Natural killer cell (primary cell): ENCODE measurements around the gene SETX. TPM values are rescaled to one million over a fixed set of nuclear protein-coding genes. Genes with fewer than 3 reads are reported as not detected.

Experiments used
- ATAC-seq, 3 donors: fragments of 150-1000 bp in 2 of 3; fragments of 200-7000 bp in 1 of 3; cut with Tn5 transposase; 1 replicate in 1 of 3; 2 replicates in 2 of 3; pipeline ENCODE4 v1.10.0; 2021; ENCODE audit warnings: mild to moderate bottlenecking in 2 of 3, moderate library complexity in 2 of 3
- DNase-seq, 2 donors: peaks; one replicate each; pipeline versions ENCODE4 v3.0.0 to v3.0.0-alpha.2; 2013 to 2021; ENCODE audit warnings: mixed read lengths in 1 of 2
- H3K27ac ChIP-seq: one replicate; pipeline ENCODE4 v1.5.1; 2013; ENCODE audit warnings: mild to moderate bottlenecking, low read length
- H3K27me3 ChIP-seq: one replicate; pipeline ENCODE4 v1.6.1; 2013; ENCODE audit warnings: low read length; ENCODE audit not compliant: control insufficient read depth, insufficient read depth
- H3K36me3 ChIP-seq: one replicate; pipeline ENCODE4 v1.6.1; 2013; ENCODE audit warnings: low read length; ENCODE audit not compliant: control insufficient read depth, insufficient read depth
- H3K4me1 ChIP-seq: one replicate; pipeline ENCODE4 v1.6.1; 2013; ENCODE audit warnings: low read length; ENCODE audit not compliant: control insufficient read depth, insufficient read depth
- H3K4me3 ChIP-seq: one replicate; pipeline ENCODE4 v1.5.1; 2013; ENCODE audit warnings: low read length
- H3K9me3 ChIP-seq: one replicate; pipeline ENCODE4 v1.6.1; 2013; ENCODE audit warnings: low read length; ENCODE audit not compliant: control insufficient read depth, insufficient read depth
- H3K27ac Mint-ChIP-seq, 2 donors: one replicate each; pipeline ENCODE4 v1.8.0; 2022; ENCODE audit warnings: mild to moderate bottlenecking in 2 of 2, mixed read lengths in 2 of 2, moderate library complexity in 1 of 2
- H3K27me3 Mint-ChIP-seq, 2 donors: one replicate each; pipeline ENCODE4 v1.8.0; 2022; ENCODE audit warnings: low read depth in 2 of 2, mixed read lengths in 2 of 2
- H3K36me3 Mint-ChIP-seq: one replicate; pipeline ENCODE4 v1.8.0; 2022; ENCODE audit warnings: mixed read lengths
- H3K4me1 Mint-ChIP-seq, 2 donors: one replicate each; pipeline ENCODE4 v1.8.0; 2022; ENCODE audit warnings: mixed read lengths in 2 of 2
- H3K4me3 Mint-ChIP-seq: one replicate; pipeline ENCODE4 v1.8.0; 2022; ENCODE audit warnings: mild to moderate bottlenecking, moderate library complexity, mixed read lengths
- H3K9me3 Mint-ChIP-seq, 2 donors: one replicate each; pipeline ENCODE4 v1.8.0; 2022; ENCODE audit warnings: mixed read lengths in 2 of 2
- WGBS: methylation state at CpG from one replicate; pipeline ENCODE4 v1.1.7; 2013; ENCODE audit warnings: missing lambda C conversion rate; ENCODE audit not compliant: insufficient coverage; 5-methylcytosine and 5-hydroxymethylcytosine counted together
- intact Hi-C: fragments of 100-400 bp; cut with micrococcal nuclease; formaldehyde crosslinking; loops from one replicate; pipeline ENCODE4 v1.14.2; 2022
- total RNA-seq, 4 donors: library from RNA; stranded (reverse); fragments of 120-200 nt in 1 of 4; gene quantifications; one replicate each; pipeline versions ENCODE4 v1.2.3 to v1.2.4, GENCODE V29; 2013 to 2022
- TF ChIP-seq, protein P1 (sequence below): fragments of 200-600 bp; IDR thresholded peaks from one replicate; pipeline ENCODE4 v1.8.0; 2022; ENCODE audit warnings: antibody characterized with exemption

The SETX gene
- total RNA-seq, 3 donors from 2014 or later (not counting 1 experiment from before 2014, with no cell fraction given) = 85.3 to 109 (median 97.7) TPM

DNA sequence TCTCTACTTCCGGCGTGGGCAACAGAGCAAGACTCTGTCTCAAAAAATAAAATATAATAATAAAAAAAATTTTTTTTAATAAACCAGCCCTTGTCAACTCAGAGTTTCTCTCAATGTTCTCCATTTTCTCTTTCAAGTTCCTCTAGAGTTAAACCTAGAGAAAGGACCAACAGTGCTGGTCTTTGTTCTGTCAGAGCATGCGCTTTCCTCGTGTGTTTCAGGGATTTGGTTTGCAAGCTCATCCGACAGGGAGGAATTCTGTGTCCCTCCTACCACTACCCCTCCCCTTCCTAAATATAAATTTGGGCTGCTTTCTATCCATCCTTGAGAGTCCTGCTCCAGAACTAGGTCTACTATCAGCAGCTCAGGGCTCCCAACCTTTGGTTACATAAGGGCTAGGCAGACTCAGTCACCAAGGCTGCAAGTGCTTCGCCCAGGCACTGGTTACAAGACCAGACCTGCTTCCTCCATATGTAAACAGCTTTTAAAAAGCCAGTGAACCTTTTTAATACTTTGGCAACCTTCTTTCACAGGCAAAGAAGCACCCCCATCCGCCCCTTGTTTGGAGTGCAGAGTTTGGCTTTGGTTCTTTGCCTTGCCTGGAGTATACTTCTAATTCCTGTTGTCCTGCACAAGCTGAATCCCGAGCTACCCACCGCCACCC, 13.5 kb downstream of the SETX start:
- Mint-ChIP-seq H3K27me3 (no peaks in the 10 kb centered on the region), H3K4me1 (peaks cover 25 to 26% of the 10 kb centered on the region in 2 donors), H3K36me3 (peaks cover 8% of the 10 kb centered on the region), H3K4me3 (no peak overlapping the region), H3K9me3 (no peaks in the 10 kb centered on the region), H3K27ac (peak overlapping the region in 1 of 2 donors; percentile 54)
- Histone ChIP-seq H3K4me1 (no peaks in the 10 kb centered on the region), H3K9me3 (no peaks in the 10 kb centered on the region), H3K36me3 (peaks cover 87% of the 10 kb centered on the region), H3K27me3 (no peaks in the 10 kb centered on the region), H3K27ac (no peak overlapping the region), H3K4me3 (no peak overlapping the region)
- intact Hi-C loops = no loop called here
- ATAC-seq (no peak), DNase-seq (no peak)
- WGBS = 98% methylated on average over 7 of the region's 9 CpGs
- TF ChIP-seq, protein P1, sequence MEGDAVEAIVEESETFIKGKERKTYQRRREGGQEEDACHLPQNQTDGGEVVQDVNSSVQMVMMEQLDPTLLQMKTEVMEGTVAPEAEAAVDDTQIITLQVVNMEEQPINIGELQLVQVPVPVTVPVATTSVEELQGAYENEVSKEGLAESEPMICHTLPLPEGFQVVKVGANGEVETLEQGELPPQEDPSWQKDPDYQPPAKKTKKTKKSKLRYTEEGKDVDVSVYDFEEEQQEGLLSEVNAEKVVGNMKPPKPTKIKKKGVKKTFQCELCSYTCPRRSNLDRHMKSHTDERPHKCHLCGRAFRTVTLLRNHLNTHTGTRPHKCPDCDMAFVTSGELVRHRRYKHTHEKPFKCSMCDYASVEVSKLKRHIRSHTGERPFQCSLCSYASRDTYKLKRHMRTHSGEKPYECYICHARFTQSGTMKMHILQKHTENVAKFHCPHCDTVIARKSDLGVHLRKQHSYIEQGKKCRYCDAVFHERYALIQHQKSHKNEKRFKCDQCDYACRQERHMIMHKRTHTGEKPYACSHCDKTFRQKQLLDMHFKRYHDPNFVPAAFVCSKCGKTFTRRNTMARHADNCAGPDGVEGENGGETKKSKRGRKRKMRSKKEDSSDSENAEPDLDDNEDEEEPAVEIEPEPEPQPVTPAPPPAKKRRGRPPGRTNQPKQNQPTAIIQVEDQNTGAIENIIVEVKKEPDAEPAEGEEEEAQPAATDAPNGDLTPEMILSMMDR = no peak

GRCh38 chr9:132334364-132334763, 20.4 kb downstream of the SETX start:
- no peak overlapping the region for H3K4me3 Mint-ChIP-seq
- H3K9me3 Mint-ChIP-seq = no peaks in the 10 kb centered on the region
- H3K4me3 ChIP-seq = no peak overlapping the region
- H3K4me1 ChIP-seq = no peaks in the 10 kb centered on the region
- DNase-seq (no peak), ATAC-seq (no peak)
- peak overlapping the region; percentile 38 to 47 for H3K27ac Mint-ChIP-seq
- intact Hi-C loops = no loop called here
- H3K36me3 Mint-ChIP-seq = peaks cover 38% of the 10 kb centered on the region
- H3K27me3 Mint-ChIP-seq = no peaks in the 10 kb centered on the region
- peaks cover 26 to 31% of the 10 kb centered on the region in 2 donors for H3K4me1 Mint-ChIP-seq
- H3K27me3 ChIP-seq = no peaks in the 10 kb centered on the region
- 100% methylated on average over 3 of the region's 3 CpGs for WGBS
- TF ChIP-seq, protein P1 = no peak
- peaks cover 86% of the 10 kb centered on the region for H3K36me3 ChIP-seq
- no peaks in the 10 kb centered on the region for H3K9me3 ChIP-seq
- no peak overlapping the region for H3K27ac ChIP-seq

GRCh38 chr9:132333556-132333955, 21.2 kb downstream of the SETX start:
- Histone ChIP-seq H3K4me3 (no peak overlapping the region), H3K36me3 (peaks cover 89% of the 10 kb centered on the region), H3K27me3 (no peaks in the 10 kb centered on the region), H3K4me1 (no peaks in the 10 kb centered on the region), H3K9me3 (no peaks in the 10 kb centered on the region), H3K27ac (no peak overlapping the region)
- no peak overlapping the region for H3K4me3 Mint-ChIP-seq
- DNase-seq (no peak), ATAC-seq (no peak)
- WGBS = 71% methylated on average over 1 of the region's 1 CpG
- H3K4me1 Mint-ChIP-seq = peaks cover 27 to 33% of the 10 kb centered on the region in 2 donors
- TF ChIP-seq, protein P1 = no peak
- H3K9me3 Mint-ChIP-seq = no peaks in the 10 kb centered on the region
- H3K27me3 Mint-ChIP-seq = no peaks in the 10 kb centered on the region
- intact Hi-C loops = no loop called here
- H3K36me3 Mint-ChIP-seq = peaks cover 47% of the 10 kb centered on the region
- H3K27ac Mint-ChIP-seq = no peak overlapping the region

- Histone ChIP-seq H3K9me3 (no peaks in the 10 kb centered on the region), H3K4me3 (no peak overlapping the region), H3K27me3 (no peaks in the 10 kb centered on the region), H3K4me1 (no peaks in the 10 kb centered on the region), H3K27ac (no peak overlapping the region), H3K36me3 (peaks cover 80% of the 10 kb centered on the region)
- DNase-seq (no peak), ATAC-seq (no peak)
- intact Hi-C loops = no loop called here
- peaks cover 45 to 53% of the 10 kb centered on the region in 2 donors for H3K4me1 Mint-ChIP-seq
- no peaks in the 10 kb centered on the region for H3K27me3 Mint-ChIP-seq
- WGBS = 100% methylated on average over 2 of the region's 4 CpGs
- TF ChIP-seq, protein P1 = no peak
- H3K9me3 Mint-ChIP-seq = no peaks in the 10 kb centered on the region
- peak overlapping the region; percentile 56 to 58 for H3K27ac Mint-ChIP-seq
- H3K4me3 Mint-ChIP-seq = no peak overlapping the region
- H3K36me3 Mint-ChIP-seq = peaks cover 61% of the 10 kb centered on the region
These were observed 26.2 kb downstream of the SETX start for GRCh38 chr9:132328580-132328979.
